B cell (primary cell): ENCODE results near the gene ABCC1. TPM values are rescaled to one million over a fixed set of nuclear protein-coding genes. Genes with fewer than 3 reads are reported as not detected.

Experiments used
- ATAC-seq: fragments of 200-7000 bp; cut with Tn5 transposase; one replicate; pipeline ENCODE4 v1.10.0; 2021; ENCODE audit warnings: low read depth, mild to moderate bottlenecking, moderate number of reproducible peaks, moderate library complexity
- CTCF ChIA-PET: fragments of 350-600 bp; sonication (Branson Sonifier 250); formaldehyde crosslinking; loops from one replicate; lab custom pipeline; 2021; ENCODE audit warnings: antibody characterized with exemption, inconsistent platforms; lab: Charles Lee
- POLR2A ChIA-PET: fragments of 350-600 bp; sonication (Branson Sonifier 250); formaldehyde crosslinking; loops from one replicate; lab custom pipeline; 2021; ENCODE audit warnings: antibody characterized with exemption; lab: Charles Lee
- DNase-seq: peaks from one replicate; pipeline ENCODE4 v3.0.0; 2013
- H2AFZ ChIP-seq: 2 replicates; pipeline ENCODE4 v1.6.1; 2012; ENCODE audit warnings: mild to moderate bottlenecking, low read depth, low read length; ENCODE audit not compliant: insufficient read depth, poor library complexity, severe bottlenecking
- H3K27ac ChIP-seq, 2 donors: 1 replicate in 1 of 2; 2 replicates in 1 of 2; pipeline ENCODE4 v1.5.1; 2012 to 2013; ENCODE audit warnings: low read length in 2 of 2, mild to moderate bottlenecking in 2 of 2, moderate library complexity in 1 of 2
- H3K27me3 ChIP-seq, 4 experiments: fragments of 200-600 bp in 1 of 4; sonication (generic) in 1 of 4; replicated peaks in 1 of 4; 1 replicate in 2 of 4; 2 replicates in 2 of 4; pipeline versions ENCODE4 v1.6.1 to v1.7.0; 2013 to 2016; ENCODE audit warnings: low read length in 3 of 4, mild to moderate bottlenecking in 2 of 4, mixed read lengths in 1 of 4, moderate library complexity in 1 of 4; ENCODE audit not compliant: insufficient read depth in 4 of 4, control insufficient read depth in 3 of 4; ENCODE audit errors: control extremely low read depth in 1 of 4
- H3K36me3 ChIP-seq, 2 experiments: replicated peaks in 1 of 2; 1 replicate in 1 of 2; 2 replicates in 1 of 2; pipeline versions ENCODE4 v1.6.1 to v1.7.1; 2013; ENCODE audit warnings: low read length in 1 of 2; ENCODE audit not compliant: insufficient read depth in 2 of 2, control insufficient read depth in 1 of 2; ENCODE audit errors: control extremely low read depth in 1 of 2, extremely low read depth in 1 of 2
- H3K4me1 ChIP-seq, 2 donors: fragments of 200-600 bp in 1 of 2; sonication (generic) in 1 of 2; 1 replicate in 1 of 2; 2 replicates in 1 of 2; pipeline versions ENCODE4 v1.5.1 to v1.6.1; 2013 to 2017; ENCODE audit warnings: low read length in 2 of 2; ENCODE audit not compliant: control insufficient read depth in 2 of 2, insufficient read depth in 2 of 2
- H3K4me2 ChIP-seq: replicated peaks from 2 replicates; pipeline ENCODE3; 2012; ENCODE audit warnings: mild to moderate bottlenecking, low read depth, low read length; ENCODE audit not compliant: poor library complexity, severe bottlenecking
- H3K4me3 ChIP-seq, 5 experiments: fragments of 200-600 bp in 1 of 5; sonication (generic) in 1 of 5; 1 replicate in 3 of 5; 2 replicates in 2 of 5; pipeline versions ENCODE4 v1.5.1 to v1.7.0; 2011 to 2016; ENCODE audit warnings: low read length in 4 of 5, mild to moderate bottlenecking in 4 of 5, low read depth in 2 of 5, control low read depth in 1 of 5, moderate library complexity in 1 of 5; ENCODE audit not compliant: insufficient read depth in 1 of 5; ENCODE audit errors: control extremely low read depth in 1 of 5, extremely low read depth in 1 of 5
- H3K79me2 ChIP-seq: fragments of 200-600 bp; sonication (generic); one replicate; pipeline ENCODE4 v1.6.0; 2016; ENCODE audit warnings: low read length; ENCODE audit not compliant: control insufficient read depth, insufficient read depth
- H3K9ac ChIP-seq: fragments of 200-600 bp; sonication (generic); 2 replicates; pipeline ENCODE4 v1.6.1; 2017; ENCODE audit warnings: mild to moderate bottlenecking, low read length, moderate library complexity
- H3K9me3 ChIP-seq, 3 donors: one replicate each; pipeline versions ENCODE4 v1.6.1 to v1.7.1; 2013; ENCODE audit warnings: low read length in 2 of 3; ENCODE audit not compliant: control insufficient read depth in 2 of 3, insufficient read depth in 1 of 3; ENCODE audit errors: control extremely low read depth in 1 of 3
- H4K20me1 ChIP-seq: 2 replicates; pipeline ENCODE4 v1.6.0; 2012; ENCODE audit warnings: mild to moderate bottlenecking, low read length; ENCODE audit not compliant: insufficient read depth, control insufficient read depth, poor library complexity, severe bottlenecking
- H3K27ac Mint-ChIP-seq: one replicate; pipeline ENCODE4 v1.8.0; 2021; ENCODE audit warnings: mixed read lengths
- H3K27me3 Mint-ChIP-seq: one replicate; pipeline ENCODE4 v1.8.0; 2021; ENCODE audit warnings: mixed read lengths
- H3K4me1 Mint-ChIP-seq: one replicate; pipeline ENCODE4 v1.8.0; 2021; ENCODE audit warnings: mixed read lengths
- H3K4me3 Mint-ChIP-seq: one replicate; pipeline ENCODE4 v1.8.0; 2021; ENCODE audit warnings: mixed read lengths
- H3K9me3 Mint-ChIP-seq: one replicate; pipeline ENCODE4 v1.8.0; 2022; ENCODE audit warnings: mixed read lengths; ENCODE audit not compliant: insufficient read depth
- CTCF ChIP-seq: fragments of 200-600 bp; IDR thresholded peaks from one replicate; pipeline ENCODE4 v1.8.0; 2022; ENCODE audit warnings: antibody characterized with exemption, mild to moderate bottlenecking
- EZH2 ChIP-seq: IDR thresholded peaks from 2 replicates; pipeline ENCODE4 v1.6.1; 2012; ENCODE audit warnings: borderline replicate concordance, low read depth, mild to moderate bottlenecking, moderate library complexity, low read length; ENCODE audit not compliant: insufficient read depth, poor library complexity, severe bottlenecking
- WGBS: methylation state at CpG from one replicate; pipeline ENCODE4 v1.1.5; 2013; ENCODE audit warnings: missing lambda C conversion rate; ENCODE audit not compliant: insufficient coverage; 5-methylcytosine and 5-hydroxymethylcytosine counted together
- intact Hi-C: fragments of 100-400 bp; cut with micrococcal nuclease; formaldehyde crosslinking; loops from one replicate; pipeline ENCODE4 v1.10.0; 2022
- polyA plus RNA-seq: library from polyadenylated mRNA; depleted of rRNA; stranded (reverse); fragments of >200 nt; gene quantifications from 2 replicates; pipeline ENCODE4 v1.2.3, GENCODE V29; 2012
- total RNA-seq, 2 donors: library from RNA; stranded (reverse); fragments of 120-200 nt in 1 of 2; gene quantifications; 1 replicate in 1 of 2; 2 replicates in 1 of 2; pipeline versions ENCODE4 v1.2.3 to v1.2.4, GENCODE V29; 2013 to 2022

Gene ABCC1
- total and polyA plus RNA-seq, 2 donors (not counting 1 experiment from before 2014, with no cell fraction given): 21.8 to 73.0 TPM

- Histone ChIP-seq H3K4me2 (no peak overlapping the region), H3K79me2 (peaks cover 78% of the 10 kb centered on the region), H2AFZ (no peak overlapping the region), H3K9me3 (peaks cover 1 to 23% (median 18%) of the 10 kb centered on the region in 3 donors), H3K36me3 (no peaks in the 10 kb centered on the region), H3K27ac (peak overlapping the region in 1 of 2 donors; percentile 56), H3K4me3 (no peak overlapping the region), H3K4me1 (peaks cover 20 to 25% of the 10 kb centered on the region in 2 donors), H4K20me1 (peaks cover 29% of the 10 kb centered on the region), H3K27me3 (no peaks in the 10 kb centered on the region), H3K9ac (no peak overlapping the region)
- TF ChIP-seq EZH2: no peak
- no peak for TF ChIP-seq CTCF
- Mint-ChIP-seq H3K27me3 (no peaks in the 10 kb centered on the region), H3K27ac (peak overlapping the region; percentile 80), H3K4me3 (no peak overlapping the region), H3K4me1 (peaks cover 45% of the 10 kb centered on the region), H3K9me3 (no peaks in the 10 kb centered on the region)
- DNase-seq (no peak), ATAC-seq (no peak)
- ChIA-PET CTCF (interaction anchor here (2.0 kb wide), 1 partner anchor 51 kb away, joined by 6 read pairs; no protein-coding TSS in a partner anchor), POLR2A (no interaction called here)
- 85% methylated on average over 6 of the region's 9 CpGs for WGBS
- intact Hi-C loops: no loop called here
Observed at GRCh38 chr16:15958703-15959348, 9.4 kb downstream of the ABCC1 start.
